Measurements from ENCODE around the gene TUBA4B.
"Not testable (repeated sequence)": the region's sequence is repeated elsewhere in the genome, so short reads cannot be mapped to it uniquely, and the experiment has no call there.

Gene TUBA4B

DNA sequence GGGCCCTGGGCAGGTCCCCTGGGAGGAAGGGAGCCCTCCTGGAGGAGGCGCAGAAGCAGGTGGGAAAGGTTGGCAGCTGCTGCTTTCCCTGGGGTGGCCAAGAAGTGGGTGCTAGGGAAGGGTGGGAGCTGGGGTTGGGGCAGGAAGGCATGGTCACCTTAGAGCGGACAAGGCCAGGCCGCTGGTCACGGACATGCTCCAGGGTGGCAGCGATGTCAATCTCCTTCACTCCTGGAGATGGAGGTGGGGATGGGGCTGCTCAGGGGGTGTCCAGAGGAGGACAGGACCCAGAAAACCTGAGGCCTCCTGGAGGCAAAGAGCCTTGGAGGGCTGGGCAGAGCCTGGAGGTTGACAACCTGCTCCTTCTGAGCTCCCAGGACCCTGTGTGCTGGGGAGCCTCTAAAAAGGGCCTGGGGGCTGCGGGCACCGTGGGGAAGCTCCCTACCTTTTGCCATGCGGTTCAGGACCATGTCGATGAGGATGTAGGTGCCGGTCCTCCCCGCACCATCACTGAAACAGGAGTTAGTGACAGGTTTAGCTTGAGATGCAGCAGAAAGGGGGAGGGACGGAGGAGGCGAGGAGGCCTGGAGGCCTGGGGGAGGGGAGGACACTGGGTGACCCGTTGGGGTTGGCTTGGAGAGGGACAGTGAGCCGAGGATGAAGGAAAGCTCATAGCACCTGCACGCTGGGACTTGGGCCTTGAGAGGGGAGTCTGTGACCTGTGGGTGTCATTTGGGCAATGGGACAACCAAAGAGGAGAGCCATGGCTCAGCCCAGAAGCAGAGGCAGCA lies 37.5 kb downstream of the TUBA4B start:
- no peak for DNase-seq (ENCODE audit: low read depth in 2 of 2)

DNA sequence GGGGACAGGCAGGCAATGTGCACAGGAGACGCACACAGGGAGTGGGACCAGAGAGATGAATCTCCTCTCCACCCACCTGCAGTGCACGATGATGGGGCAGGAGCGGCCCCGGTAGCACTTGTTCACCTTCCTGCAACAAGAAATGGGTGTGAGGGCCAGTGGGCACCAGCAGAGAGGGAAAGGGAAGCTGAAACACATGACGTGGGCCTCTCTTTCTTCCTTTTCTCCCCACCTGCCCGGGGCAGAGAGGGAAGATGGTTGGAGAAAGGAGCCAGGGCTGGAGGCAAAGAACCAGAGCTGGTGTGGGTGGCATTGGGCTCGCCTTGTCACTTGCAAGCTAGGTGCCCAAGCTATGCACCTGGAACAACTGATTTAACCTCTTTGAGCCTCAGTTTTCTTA lies 38.4 kb downstream of the TUBA4B start:
- no peak for DNase-seq (ENCODE audit: low read depth in 2 of 2)

DNA sequence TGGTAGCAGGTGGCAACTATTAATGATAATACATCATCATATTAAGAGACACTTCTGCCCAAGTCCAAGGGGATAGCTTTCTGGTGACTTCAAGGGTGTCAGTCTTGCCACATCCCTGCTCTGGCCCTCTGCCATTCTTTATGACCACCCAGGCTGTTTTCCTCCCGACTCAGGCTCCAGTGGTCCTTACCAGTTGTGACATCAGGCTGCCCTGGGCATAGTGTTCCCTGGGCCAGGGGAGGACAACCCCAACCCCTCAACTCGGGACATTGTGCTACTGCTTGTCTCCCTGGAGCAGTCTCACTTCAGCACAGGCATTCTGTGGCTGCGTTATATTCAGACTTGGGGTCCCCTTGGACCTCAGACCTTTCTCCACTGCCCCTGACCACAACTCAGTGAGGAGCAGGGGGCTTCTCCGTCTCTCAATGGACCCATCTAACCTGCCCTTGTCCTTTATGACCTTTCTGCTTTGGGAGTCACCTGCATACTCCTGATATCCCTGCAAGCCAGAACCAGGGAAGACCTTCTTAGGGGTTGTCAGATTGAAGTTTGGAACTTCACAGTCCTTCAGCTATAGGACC lies 39.0 kb downstream of the TUBA4B start:
- DNase-seq (ENCODE audit: low read depth in 2 of 2): no peak

DNA sequence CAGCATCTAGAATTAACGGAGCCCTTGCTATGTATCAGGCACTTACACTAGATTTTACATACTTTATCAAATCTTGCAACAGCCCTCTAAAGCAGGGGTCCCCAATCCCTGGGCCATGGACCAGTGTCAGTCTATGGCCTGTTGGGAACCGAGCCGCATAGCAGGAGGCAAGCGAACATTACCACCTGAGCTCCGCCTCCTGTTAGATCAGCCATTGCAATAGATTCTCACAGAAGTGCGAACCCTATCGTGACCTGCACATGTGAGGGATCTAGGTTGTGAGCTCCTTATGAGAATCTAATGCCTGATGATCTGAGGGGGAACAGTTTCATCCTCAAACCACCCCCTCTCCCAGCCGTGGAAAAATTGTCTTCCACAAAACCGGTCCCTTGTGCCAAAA lies 39.6 kb downstream of the TUBA4B start:
- no peak for DNase-seq (ENCODE audit: low read depth in 2 of 2)

DNA sequence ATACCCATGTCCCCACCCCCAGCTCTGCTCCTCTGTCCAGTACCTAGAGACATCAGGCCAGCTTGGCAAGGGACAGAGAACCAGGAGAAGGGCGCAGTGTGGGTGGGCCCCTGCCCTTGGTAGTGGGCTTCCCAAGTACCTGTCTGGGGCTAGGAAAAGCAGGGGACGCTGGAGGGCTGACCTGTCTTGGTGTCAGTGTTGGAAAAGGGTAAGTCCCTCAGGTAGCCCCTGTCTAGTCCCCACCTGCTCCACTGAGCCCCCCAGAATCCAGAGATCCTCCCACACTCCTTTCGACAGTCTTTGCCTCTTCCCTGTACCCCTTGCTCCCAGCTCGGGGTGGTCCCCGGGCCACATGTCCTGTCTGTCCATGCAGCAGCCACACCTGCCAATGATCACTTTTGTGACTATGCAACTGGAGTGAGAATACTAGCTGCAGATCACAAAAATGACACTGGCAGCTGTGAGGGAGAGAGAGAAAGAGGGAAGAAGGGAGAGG lies 40.7 kb downstream of the TUBA4B start:
- no peak for DNase-seq (ENCODE audit: low read depth in 2 of 2)

DNA sequence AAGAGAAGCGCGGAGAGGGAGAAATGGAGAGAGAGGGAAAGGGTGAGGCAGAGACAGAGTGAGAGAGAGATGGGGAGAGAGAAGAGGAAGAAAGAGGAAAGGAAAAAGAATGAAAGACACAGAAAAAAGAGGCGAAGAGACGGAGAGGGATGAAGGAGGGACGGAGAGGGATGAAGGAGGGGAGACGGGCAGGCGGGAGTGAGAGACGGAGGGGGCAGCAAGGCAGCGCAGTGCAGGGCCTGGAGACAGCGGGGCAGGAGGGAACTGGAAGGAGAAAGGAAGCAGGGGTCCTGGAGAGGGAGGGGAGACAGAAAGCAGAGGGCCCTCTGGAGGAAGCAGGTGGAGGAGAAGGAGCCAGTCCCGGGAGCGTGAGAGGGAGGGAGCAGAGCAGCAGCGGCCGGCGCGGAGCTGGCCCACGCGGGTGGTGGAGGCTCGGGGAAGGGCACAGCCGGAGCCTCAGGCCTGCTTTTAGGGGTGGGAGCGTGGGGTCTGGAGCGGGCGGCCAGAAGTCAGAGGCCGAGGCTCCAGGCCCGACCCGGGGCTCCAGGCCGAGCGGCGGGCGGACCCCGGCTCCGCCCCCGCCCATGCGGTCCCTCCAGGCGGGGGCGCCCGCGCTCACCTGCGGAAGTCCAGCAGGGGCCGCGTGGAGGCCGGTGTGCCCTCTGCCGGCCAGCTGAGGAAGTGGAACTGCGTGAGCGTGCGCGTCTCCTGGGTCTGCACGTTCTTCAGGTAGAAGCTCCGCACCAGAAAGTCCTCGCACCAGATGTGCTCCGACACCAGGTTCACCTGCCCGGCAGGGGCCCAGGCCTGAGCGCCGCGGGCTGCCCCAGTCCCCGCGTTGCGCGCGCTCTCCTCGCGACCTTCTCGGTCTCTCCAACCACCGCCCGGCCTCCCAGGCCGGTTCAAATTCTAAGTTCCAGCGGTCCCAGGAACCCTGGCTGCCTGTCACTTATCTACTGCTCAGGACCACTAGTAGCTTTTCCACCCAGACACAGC lies 41.6 kb downstream of the TUBA4B start:
- DNase-seq (ENCODE audit: low read depth in 2 of 2): peak; percentile 71 to 77

DNA sequence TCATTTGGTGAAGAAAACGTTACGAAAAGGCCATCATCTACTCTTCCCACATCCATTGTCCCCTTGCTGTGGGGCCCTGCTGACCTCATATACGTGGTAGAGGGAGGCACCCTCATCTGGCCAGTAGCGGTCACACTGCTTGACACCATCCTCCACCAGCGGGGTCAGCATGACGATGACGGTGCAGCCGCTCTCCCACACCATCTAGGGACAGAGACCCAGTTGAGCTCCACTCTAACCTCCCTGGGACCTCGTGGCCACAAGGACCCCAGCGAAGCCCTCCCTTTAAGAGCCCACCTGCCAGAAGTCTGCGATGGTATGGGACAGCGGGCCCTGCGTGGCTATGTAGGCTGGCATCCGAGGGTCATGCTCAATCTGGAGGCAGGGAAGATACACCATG lies 43.1 kb downstream of the TUBA4B start:
- DNase-seq (ENCODE audit: low read depth in 2 of 2): no peak

DNA sequence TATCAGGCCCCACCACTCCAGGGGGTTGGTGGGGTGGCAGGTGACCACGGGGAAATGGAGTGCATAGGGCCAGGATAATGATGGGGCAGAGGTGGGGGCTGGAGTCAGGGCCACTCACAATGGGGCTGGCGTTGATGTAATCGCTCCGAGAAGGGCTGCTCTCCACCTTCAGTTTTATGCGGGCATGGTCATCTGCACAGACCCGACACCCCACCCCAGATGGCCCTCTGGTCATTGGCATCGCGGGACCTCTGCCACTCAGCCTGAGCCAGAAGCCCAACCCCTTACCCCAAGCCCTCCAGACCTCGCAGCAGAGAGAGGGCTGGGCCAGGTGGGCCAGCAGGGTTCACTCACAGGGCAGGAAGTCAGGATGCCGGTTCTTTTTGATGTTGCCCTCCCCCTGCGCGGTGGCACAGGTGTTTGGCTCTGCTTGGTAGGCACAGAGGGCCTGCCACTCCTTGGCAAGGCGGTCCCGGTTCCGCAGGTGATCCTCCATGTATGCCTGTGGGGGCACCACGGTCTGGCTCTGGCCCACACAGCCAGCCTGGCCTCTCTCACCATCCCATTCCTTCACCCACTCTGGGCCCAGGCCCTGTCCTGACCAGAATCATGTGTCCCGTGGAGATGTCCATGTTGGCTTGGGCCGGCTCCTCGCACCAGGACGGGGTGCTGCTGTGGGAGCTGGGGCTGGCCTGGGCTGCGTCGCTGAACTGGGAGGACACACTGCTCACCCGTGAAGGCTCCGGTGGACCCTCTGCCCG lies 43.8 kb downstream of the TUBA4B start:
- DNase-seq (ENCODE audit: low read depth in 2 of 2): no peak

DNA sequence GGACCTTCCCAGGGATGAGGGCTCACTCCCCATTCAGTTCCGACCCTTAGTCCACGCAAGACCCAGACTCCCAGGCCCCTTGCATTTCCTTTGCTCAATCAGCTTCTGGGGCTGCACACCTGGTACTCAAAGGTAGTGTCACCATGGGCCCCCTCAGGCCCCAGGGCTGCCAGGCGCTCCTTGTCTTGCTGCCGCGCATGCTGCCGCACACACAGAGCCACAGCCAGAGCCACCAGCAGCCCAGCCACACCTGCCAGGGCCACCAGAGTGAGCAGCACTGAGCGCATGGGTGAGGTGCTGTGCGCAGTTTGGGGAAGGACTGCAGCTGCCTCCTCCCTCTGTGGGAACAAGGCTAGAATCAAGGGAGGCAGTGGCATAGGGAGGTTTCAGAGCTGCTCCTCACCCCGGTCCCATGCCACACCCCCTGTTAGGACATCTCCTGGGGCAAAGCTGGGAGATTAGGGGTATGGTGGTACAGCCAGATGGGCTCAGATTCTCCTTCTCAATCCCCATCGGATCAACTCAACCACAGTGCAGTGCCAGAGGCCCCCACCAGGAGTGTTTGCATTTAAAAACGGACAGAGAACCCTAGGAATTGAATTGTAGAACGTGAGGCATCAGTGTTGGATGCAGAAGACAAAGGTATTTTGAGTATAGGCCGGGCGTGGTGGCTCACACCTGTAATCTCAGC lies 44.9 kb downstream of the TUBA4B start:
- DNase-seq (ENCODE audit: low read depth in 2 of 2): no peak

DNA sequence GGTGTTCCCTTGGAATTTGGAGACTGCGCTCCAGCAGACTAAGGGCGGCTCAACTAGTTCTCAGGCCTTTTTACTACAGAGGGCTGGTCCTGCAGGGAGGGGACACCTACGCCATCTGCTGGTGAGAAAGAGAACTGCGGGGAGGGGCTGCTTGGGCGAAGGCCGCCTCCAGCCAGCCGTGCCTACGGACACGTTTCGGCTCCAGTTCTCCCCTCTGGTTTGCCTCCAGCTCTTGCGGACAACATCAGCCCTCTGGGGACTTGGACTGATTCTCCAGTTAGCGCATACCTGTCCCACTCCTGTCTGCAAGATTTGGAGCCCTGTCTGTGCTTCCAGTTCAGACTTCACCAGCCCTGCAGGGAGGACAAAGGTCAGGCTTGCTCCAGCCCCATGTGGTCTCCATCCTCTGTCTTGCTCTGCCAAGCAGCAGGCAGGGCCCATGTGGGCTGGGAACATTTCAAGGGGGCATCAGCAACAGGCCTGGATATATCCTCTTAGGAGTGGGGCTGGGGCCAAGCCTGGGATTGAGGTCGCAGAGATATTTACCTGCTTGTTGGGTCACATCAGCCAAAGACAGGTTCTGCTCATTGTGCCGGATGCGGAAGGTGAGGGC lies 45.8 kb downstream of the TUBA4B start:
- DNase-seq (ENCODE audit: low read depth in 2 of 2): peak; percentile 63 to 75

DNA sequence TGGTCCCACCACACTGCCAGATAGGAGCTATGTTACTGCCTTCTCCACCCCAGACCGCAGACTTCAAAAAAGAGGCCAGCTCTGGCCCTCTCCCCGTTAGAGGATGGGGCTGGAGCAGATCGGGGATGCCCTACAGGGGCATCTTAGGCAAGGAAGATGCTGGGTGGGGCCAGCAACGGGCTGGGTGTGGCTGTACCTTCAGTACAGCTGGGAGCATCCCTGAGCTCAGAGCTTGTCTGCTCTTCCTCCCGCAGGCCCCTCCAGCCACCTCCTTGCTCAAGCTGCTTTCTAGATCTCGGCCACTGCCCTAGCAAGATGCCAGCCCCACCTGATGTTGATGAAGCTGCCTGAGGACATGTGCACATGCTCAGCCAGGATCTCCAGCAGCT lies 46.3 kb downstream of the TUBA4B start:
- DNase-seq (ENCODE audit: low read depth in 2 of 2): no peak

DNA sequence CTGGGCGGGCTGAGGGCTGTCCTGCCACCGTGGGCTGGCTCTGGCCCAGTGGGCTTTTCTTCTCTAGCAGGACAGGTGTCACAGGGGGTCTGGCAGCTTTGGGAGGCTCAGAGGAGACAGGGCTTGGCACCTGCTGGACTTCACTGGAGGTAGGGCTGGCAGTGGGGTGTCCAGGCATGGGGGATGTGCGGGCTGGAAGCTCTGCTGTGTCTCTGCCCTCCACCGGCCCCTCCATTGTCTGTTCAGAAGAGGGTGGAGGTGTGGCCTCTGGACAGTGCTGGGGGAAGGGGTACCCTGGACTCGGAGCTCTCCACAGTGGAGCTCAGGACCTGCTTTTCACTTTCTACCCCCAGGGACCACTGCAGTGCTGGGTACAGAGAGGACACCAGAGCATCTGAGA lies 47.0 kb downstream of the TUBA4B start:
- no peak for DNase-seq (ENCODE audit: low read depth in 2 of 2)

DNA sequence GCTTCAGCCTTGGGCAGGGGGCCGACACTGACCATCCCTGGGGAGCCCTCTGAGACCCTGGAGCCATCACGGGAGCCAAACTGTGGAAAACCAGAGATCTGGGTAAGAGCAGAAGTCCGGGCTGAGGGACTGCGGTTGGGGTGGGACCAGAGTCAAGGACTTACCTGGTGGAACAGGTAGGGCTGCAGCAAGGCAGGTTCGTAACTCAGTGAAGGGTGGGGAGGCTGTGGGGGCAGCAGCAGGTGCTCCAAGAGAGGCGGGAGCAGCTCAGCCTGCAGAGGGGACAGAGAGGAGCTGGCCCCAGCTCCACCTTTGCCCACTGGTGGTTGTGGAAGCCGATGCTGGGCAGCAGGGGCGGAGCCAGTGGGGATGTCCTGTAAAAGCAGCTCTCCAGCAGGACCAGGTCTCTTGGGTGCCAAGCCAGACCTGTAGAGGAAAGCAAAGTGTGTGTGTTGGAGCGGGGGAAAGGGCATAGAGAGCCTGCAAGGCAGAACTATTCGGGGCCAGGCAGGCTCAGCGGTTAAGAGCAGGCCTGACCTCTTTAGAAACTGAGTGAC lies 49.4 kb downstream of the TUBA4B start:
- DNase-seq (ENCODE audit: low read depth in 2 of 2): no peak

DNA sequence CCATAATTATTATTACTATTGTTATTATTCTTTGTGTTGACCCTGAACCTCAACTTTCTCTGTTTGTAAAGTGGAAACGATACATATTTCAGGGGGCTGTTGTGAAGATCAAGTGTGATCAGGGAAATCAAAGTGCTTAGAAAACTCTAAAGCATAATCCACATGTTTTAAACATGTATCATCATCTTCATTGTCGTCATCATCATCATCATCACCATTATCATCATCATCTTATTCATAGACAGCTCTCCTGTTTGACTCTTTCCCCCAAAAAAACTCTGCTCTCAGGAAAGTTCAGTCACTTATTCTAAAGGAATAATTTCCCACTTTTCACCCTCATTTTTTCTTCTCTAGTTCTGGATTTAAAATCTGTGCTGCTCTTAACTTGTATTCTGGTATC lies 51.2 kb downstream of the TUBA4B start:
- no peak for DNase-seq (ENCODE audit: low read depth in 2 of 2)

DNA sequence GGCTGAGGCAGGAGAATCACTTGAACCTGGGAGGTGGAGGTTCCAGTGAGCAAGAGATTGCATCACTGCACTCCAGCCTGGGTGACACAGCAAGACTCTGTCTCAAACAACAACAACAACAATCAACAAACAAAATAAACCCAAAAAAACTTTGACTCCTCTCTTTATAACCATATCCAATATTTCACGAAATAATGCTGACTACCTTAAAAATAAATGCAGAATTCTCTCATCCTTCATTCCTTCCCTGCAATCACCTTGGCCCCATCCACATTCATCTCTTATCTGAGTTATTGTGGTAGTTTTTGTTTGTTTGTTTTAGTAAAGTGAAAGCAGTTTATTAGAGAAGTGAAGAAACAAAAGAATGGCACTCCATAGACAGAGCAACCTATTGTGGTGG lies 53.0 kb downstream of the TUBA4B start:
- DNase-seq (ENCODE audit: low read depth in 2 of 2): no peak

DNA sequence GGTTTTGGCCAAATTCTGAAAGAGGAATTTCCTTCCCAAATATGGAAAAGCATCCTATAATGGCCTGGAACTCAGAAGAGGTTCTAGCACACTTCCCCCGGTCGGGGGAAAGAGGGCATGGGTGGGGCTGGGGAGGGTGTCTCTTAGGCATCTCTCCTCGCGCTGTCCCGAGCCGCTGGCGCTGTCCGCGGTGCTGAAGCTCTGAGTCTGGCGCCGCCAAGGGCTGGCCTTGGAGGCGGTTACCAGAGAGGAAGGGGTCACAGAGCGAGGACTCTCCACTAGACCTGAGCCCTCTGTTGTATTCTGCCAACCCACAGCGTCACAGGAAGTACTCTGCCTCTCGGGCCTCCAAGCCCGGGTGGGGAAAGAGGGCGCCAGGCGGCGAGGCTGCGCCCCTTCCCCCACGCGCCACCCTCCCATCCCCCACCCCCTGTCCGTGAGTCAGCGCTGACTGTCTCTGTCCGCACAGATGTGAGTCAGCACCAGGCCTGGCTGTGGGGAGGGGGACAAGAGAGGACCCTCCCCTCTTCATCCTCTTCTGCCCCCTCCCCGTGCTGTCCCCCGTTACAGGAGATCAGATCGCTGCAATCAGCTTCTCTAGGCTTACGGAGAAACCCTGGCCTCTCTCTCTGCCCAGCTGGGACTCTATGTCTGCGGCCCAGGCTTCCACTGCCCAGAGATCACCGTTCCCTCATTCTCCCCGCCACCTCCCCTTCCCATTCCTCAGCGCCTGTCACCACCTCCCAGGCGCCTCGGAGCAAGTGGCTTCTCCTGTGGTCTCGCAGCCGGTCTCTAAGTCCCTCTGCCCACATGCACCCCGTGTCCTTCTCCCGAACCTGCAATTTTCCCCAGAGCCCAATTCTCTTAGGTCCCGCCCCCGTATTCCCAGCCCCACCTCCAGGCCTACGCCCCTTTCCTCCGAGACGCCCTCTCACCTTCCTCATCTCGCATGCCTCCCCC lies 55.4 kb downstream of the TUBA4B start:
- peak in 1 of 2 donors; percentile 9 for DNase-seq (ENCODE audit: low read depth in 2 of 2)

DNA sequence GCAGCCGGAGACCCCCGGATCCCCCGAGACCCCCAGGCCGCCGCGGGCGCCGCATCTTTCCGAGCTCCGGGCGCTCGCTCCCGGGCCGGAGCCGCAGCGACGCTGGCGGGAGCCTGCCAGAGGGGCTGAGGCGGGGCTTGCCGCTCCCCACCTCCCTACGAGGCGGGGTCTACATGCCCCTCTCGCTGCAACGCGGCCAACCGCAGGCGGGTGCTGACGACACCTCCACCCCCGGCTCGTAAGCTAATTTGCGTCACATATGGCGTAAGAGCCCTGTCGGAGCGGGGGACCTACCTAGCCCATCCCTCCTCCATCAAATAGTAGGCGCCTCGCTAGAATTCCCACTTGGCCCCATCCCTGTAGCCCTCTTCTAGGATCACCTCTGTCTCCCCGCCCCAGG lies 56.2 kb downstream of the TUBA4B start, which contains the start of gene PTPRN:
Gene PTPRN, minus strand, starts transcription at position 124 of the 400 bp plus-strand sequence. Its CDS starts 69 bp downstream, at position 55.
- no peak for DNase-seq (ENCODE audit: low read depth in 2 of 2)

DNA sequence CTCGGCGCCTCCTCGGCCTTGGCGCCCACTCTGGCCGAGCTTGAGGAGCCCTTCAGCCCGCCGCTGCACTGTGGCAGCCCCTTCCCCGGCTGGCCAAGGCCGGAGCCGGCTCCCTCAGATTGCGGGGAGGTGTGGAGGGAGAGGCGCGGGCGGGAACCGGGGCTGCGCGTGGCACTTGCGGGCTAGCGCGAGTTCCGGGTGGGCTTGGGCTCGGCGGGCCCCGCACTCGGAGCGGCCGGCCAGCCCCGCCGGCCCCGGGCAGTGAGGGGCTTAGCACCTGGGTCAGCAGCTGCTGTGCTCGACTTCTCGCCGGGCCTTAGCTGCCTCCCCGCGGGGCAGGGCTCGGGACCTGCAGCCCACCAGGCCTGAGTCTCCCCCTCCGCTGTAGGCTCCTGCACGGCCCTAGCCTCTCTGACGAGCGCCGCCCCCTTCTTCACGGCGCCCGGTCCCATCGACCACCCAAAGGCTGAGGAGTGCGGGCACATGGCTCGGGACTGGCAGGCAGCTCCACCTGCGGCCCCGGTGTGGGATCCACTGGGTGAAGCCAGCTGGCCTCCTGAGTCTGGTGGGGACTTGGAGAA lies 59.7 kb downstream of the TUBA4B start:
- not testable (repeated sequence) for DNase-seq (ENCODE audit: low read depth in 2 of 2)

Measured in stimulated activated CD8-positive, alpha-beta memory T cell treated with anti-CD3 and anti-CD28 coated beads, Interleukin-15, amount 100 ng/mL, for 4 hours (primary cell).